ENCODE data around the gene GALNT10.

Gene GALNT10

DNA sequence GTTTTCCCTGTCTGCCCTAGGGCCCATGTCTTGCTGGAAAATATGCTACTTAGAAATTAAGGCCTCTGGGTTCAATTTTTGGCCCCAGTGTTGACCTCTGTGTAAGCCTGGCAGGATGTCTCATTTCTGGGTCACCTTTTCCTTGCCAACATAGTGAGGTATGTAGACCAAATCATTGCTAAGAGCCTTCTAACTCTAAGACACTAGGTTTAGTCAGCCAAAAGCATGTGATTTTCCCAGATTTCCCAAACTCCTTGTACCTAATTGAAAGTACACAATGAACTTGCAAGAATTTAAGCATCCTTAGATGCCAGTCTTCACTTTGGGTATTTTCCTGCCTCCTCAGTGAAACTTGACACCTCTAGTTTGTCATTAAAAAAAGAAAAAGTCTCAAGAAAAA is 77.0 kb downstream of the GALNT10 start:
- TF ChIP-seq FOXP2 (optimal IDR thresholded peaks at IDR 0.05; ENCODE audit: control extremely low read depth, extremely low read length, insufficient read depth) (no peak), POLR2AphosphoS5 (IDR thresholded peaks at IDR 0.05; ENCODE audit: borderline replicate concordance, low read depth, low read length) (no peak), EZH2 (IDR thresholded peaks at IDR 0.05) (no peak)
- Histone ChIP-seq H3K9ac (ENCODE audit: insufficient read length) (no peak overlapping the region), H3K4me3 (no peak overlapping the region), H3K9me3 (ENCODE audit: low read depth, low read length) (no peaks in the 10 kb centered on the region), H3K36me3 (ENCODE audit: insufficient read depth, low read length) (no peaks in the 10 kb centered on the region), H3K27ac (no peak overlapping the region)
- DNase-seq (ENCODE audit: low read depth, low spot score), result no peak

DNA sequence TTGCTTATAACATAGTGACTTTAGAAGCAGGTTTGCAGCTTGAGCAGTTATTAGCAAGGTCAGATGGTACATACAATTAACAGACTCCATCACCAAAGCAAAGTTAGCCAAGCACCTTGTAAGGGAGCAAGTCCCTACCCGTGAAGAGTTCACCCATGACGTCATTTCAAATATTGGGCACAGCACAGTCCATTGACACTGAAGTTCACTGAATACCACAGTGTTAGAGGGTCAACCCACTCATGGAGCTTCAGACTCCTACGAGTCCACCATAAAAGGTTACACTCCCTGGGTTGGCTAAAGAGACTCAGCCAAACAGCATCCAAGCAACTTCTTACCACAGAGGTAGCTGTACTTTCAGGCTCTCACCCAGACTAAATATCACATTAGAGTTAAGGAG is 77.5 kb downstream of the GALNT10 start:
- H3K36me3 ChIP-seq (ENCODE audit: insufficient read depth, low read length), result no peaks in the 10 kb centered on the region
- no peak overlapping the region for H3K9ac ChIP-seq (ENCODE audit: insufficient read length)
- no peaks in the 10 kb centered on the region for H3K9me3 ChIP-seq (ENCODE audit: low read depth, low read length)
- no peak overlapping the region for H3K4me3 ChIP-seq
- DNase-seq (ENCODE audit: low read depth, low spot score), result no peak
- no peak overlapping the region for H3K27ac ChIP-seq
- TF ChIP-seq POLR2AphosphoS5 (IDR thresholded peaks at IDR 0.05; ENCODE audit: borderline replicate concordance, low read depth, low read length) (no peak), FOXP2 (optimal IDR thresholded peaks at IDR 0.05; ENCODE audit: control extremely low read depth, extremely low read length, insufficient read depth) (no peak), EZH2 (IDR thresholded peaks at IDR 0.05) (no peak)

DNA sequence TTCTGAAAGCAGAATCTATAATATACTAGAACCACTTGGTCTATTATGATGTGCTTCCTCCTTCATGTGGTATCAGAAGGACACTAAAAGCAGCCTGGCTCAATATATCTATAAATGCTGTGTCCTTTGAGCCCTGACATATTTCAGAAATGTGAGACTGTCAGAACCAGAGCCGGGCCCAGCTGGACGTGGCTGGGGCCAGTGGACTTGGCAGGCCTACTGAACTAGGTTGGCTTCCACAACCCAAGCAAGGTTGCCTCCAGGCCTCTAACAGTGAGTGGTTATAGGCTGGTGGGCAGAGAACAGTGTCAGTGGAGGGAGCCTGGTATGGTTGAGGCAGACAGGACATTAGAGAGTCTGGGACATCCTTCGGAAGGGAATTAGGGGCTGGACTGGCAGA is 78.9 kb downstream of the GALNT10 start:
- Histone ChIP-seq H3K27ac (no peak overlapping the region), H3K9me3 (ENCODE audit: low read depth, low read length) (no peaks in the 10 kb centered on the region), H3K36me3 (ENCODE audit: insufficient read depth, low read length) (no peaks in the 10 kb centered on the region), H3K4me3 (no peak overlapping the region), H3K9ac (ENCODE audit: insufficient read length) (no peak overlapping the region)
- DNase-seq (ENCODE audit: low read depth, low spot score), result no peak
- no peak for TF ChIP-seq FOXP2 (optimal IDR thresholded peaks at IDR 0.05; ENCODE audit: control extremely low read depth, extremely low read length, insufficient read depth)
- TF ChIP-seq EZH2 (IDR thresholded peaks at IDR 0.05), result no peak
- no peak for TF ChIP-seq POLR2AphosphoS5 (IDR thresholded peaks at IDR 0.05; ENCODE audit: borderline replicate concordance, low read depth, low read length)

DNA sequence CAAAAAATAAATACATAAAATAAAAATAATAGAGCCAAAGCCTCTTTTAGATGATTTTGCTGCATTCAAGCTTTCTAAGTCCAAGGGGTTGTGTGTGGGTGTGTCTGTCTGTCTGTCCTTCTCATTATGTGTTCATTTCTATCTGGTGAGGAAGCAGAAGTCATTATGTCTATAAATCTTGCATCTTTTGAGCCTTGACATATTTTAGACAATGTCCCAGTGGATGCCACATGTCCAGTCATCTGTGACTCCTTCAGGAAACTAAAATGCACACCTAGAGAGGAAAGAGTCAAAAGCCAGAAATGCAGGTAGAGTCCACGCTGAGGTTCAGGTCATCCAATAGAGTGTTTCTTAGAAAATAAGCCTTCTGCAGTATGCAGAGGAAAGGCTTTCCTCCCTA is 80.9 kb downstream of the GALNT10 start:
- no peak overlapping the region for H3K4me3 ChIP-seq
- no peaks in the 10 kb centered on the region for H3K9me3 ChIP-seq (ENCODE audit: low read depth, low read length)
- H3K36me3 ChIP-seq (ENCODE audit: insufficient read depth, low read length), result no peaks in the 10 kb centered on the region
- no peak overlapping the region for H3K9ac ChIP-seq (ENCODE audit: insufficient read length)
- no peak overlapping the region for H3K27ac ChIP-seq
- no peak for DNase-seq (ENCODE audit: low read depth, low spot score)
- TF ChIP-seq POLR2AphosphoS5 (IDR thresholded peaks at IDR 0.05; ENCODE audit: borderline replicate concordance, low read depth, low read length) (no peak), FOXP2 (optimal IDR thresholded peaks at IDR 0.05; ENCODE audit: control extremely low read depth, extremely low read length, insufficient read depth) (no peak), EZH2 (IDR thresholded peaks at IDR 0.05) (no peak)

DNA sequence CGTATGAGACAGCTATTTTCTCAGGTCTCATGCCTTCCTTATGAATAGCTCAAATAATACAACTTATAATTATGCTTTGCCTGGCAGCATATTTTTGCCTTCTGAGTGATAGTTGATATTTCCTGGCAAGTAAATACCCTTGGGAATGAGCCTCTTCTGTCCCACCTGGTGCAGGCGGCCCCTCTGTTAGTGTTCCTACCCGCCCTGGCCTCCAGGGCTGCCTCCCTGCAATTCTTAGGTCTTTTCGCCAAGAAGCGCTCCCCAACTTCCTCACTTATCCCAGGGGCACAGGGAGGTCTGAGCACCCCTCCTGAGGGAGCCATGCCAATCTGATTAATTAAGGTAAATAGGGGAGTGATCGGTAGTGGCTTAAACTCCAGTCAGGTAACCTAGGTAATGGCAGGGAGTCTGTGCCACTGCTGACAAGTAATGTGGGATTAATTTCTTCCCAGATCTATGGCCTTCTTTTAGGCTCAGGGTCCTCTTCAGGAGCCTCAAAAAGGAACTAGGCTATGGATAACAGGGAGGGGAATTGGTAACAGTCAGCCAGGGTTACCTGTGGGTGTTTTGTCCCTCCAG is 81.5 kb downstream of the GALNT10 start:
- TF ChIP-seq EZH2 (IDR thresholded peaks at IDR 0.05) (no peak), POLR2AphosphoS5 (IDR thresholded peaks at IDR 0.05; ENCODE audit: borderline replicate concordance, low read depth, low read length) (no peak), FOXP2 (optimal IDR thresholded peaks at IDR 0.05; ENCODE audit: control extremely low read depth, extremely low read length, insufficient read depth) (no peak)

DNA sequence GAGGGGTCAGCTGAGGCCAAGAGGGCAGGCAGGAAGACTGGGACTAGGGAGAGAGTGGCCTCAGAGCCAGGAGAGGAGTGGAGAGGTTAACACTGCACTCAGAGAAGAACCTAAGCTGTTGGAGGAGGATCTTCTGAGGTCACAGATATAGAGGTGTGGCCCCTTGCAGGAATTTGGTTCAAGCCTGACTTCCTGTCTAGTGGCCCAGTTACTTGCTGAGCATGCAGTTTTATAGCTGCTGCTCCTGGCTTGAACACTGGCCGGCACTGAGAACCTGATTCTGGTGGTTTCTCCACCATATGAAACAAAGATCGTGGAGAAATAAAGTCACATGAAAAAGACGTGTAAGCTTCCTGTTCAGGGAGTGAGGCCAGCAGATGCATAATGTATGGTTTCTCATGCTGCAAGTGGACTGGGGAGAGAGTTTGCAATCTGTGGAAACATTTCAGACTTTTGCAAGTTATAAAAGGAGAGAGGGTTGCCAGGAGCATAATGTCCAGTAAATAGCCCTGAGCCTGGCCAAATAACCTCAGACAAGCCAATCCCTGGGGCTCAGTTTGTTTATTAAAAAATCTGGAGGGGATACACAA is 82.6 kb downstream of the GALNT10 start:
- Histone ChIP-seq H3K27ac (no peak overlapping the region), H3K4me3 (peak overlapping the region; percentile 32; the same call in 1 of the 2 replicates), H3K9me3 (ENCODE audit: low read depth, low read length) (no peaks in the 10 kb centered on the region), H3K9ac (ENCODE audit: insufficient read length) (no peak overlapping the region), H3K36me3 (ENCODE audit: insufficient read depth, low read length) (no peaks in the 10 kb centered on the region)
- no peak for DNase-seq (ENCODE audit: low read depth, low spot score)
- no peak for TF ChIP-seq EZH2 (IDR thresholded peaks at IDR 0.05)
- TF ChIP-seq POLR2AphosphoS5 (IDR thresholded peaks at IDR 0.05; ENCODE audit: borderline replicate concordance, low read depth, low read length), result no peak
- TF ChIP-seq FOXP2 (optimal IDR thresholded peaks at IDR 0.05; ENCODE audit: control extremely low read depth, extremely low read length, insufficient read depth), result no peak

More for the DNA sequence above, 81.5 kb downstream of the GALNT10 start:
- Histone ChIP-seq H3K27ac (no peak overlapping the region), H3K4me3 (no peak overlapping the region), H3K36me3 (ENCODE audit: insufficient read depth, low read length) (no peaks in the 10 kb centered on the region), H3K9me3 (ENCODE audit: low read depth, low read length) (no peaks in the 10 kb centered on the region), H3K9ac (ENCODE audit: insufficient read length) (no peak overlapping the region)
- no peak for DNase-seq (ENCODE audit: low read depth, low spot score)

DNA sequence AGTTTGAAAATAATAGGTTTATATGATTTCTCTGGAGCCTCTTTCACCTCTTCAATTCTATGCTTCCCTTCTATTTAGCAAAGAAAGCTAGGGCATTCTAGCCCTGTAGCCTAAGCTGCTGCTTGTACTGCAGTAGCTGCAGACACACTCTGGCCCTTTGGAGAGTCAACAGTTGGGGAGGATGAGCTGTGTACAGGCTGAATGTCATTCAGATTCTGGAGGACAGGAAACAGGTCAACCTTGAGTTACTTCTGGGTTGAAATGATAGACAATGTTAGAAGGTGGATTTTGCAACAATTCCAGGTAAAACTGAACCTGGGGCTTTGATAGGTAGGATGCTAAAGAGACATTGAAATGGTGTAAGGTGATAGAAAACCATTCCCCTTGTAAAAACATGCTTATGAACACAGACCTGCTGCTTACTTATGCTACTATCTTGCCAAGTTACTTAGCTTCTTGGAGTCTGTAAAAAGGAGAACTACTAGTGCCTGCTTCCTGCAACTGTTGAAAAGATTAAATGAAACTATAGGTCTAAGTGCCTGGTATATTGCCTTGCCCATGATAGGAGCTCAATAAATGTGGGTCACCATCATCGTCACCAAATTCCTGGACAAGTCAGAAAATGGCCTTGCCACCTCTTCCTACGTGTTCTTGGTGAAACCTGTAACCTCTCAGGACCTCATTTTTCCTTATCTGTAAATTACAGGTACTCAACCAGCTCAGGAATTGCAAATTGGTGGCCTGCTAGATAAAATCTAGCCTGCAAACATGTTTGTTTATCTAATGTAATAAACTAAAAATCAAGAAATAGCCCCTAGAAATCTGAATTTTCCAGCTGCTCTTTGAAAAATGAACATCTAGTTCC is 83.7 kb downstream of the GALNT10 start:
- no peak for DNase-seq (ENCODE audit: low read depth, low spot score)
- Histone ChIP-seq H3K9me3 (ENCODE audit: low read depth, low read length) (no peaks in the 10 kb centered on the region), H3K36me3 (ENCODE audit: insufficient read depth, low read length) (no peaks in the 10 kb centered on the region), H3K27ac (no peak overlapping the region), H3K9ac (ENCODE audit: insufficient read length) (no peak overlapping the region), H3K4me3 (no peak overlapping the region)
- TF ChIP-seq EZH2 (IDR thresholded peaks at IDR 0.05) (no peak), FOXP2 (optimal IDR thresholded peaks at IDR 0.05; ENCODE audit: control extremely low read depth, extremely low read length, insufficient read depth) (no peak), POLR2AphosphoS5 (IDR thresholded peaks at IDR 0.05; ENCODE audit: borderline replicate concordance, low read depth, low read length) (no peak)

DNA sequence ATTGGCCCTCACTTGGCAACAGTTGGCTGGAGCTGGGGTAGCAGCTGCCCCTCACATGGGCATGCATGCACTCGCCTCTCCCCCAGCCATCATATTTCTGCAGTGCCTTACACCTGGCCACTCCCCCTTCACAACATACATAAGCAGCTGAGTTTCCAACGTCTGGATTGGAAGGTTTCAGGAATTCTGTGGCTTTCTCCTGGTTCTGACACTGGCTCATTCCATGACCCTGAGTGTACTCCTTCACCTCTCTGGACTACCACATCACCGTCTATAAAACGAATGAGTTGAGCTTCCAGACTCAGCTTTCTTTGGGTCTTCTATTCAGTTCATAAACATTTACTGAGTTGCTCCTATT is 84.3 kb downstream of the GALNT10 start:
- H3K4me3 ChIP-seq, result no peak overlapping the region
- no peak overlapping the region for H3K9ac ChIP-seq (ENCODE audit: insufficient read length)
- TF ChIP-seq EZH2 (IDR thresholded peaks at IDR 0.05), result no peak
- no peak for TF ChIP-seq FOXP2 (optimal IDR thresholded peaks at IDR 0.05; ENCODE audit: control extremely low read depth, extremely low read length, insufficient read depth)
- TF ChIP-seq POLR2AphosphoS5 (IDR thresholded peaks at IDR 0.05; ENCODE audit: borderline replicate concordance, low read depth, low read length), result no peak
- H3K9me3 ChIP-seq (ENCODE audit: low read depth, low read length), result no peaks in the 10 kb centered on the region
- no peak for DNase-seq (ENCODE audit: low read depth, low spot score)
- H3K36me3 ChIP-seq (ENCODE audit: insufficient read depth, low read length), result no peaks in the 10 kb centered on the region
- no peak overlapping the region for H3K27ac ChIP-seq

Measured in SK-N-MC (cell line).